ENCODE data around the gene KRT24. TPM values are rescaled to one million over a fixed set of nuclear protein-coding genes. Genes with fewer than 3 reads are reported as not detected.

KRT24 gene
- total and polyA plus RNA-seq, 11 donors = not detected

- Histone ChIP-seq H3K27me3 (peaks cover 0 to 15% (median 0%) of the 10 kb centered on the region in 9 donors), H3K27ac (no peak overlapping the region), H3K4me1 (no peaks in the 10 kb centered on the region), H3K9me3 (no peaks in the 10 kb centered on the region), H3K4me3 (no peak overlapping the region), H3K36me3 (no peaks in the 10 kb centered on the region)
- WGBS, 4 donors = 57 to 66% (median 64%) methylated on average over 2 of the region's 2 CpGs
- ATAC-seq (no peak), DNase-seq (no peak)
- intact Hi-C loops (cut with DNase I) = no loop called here
- TF ChIP-seq CTCF (IDR thresholded peaks at IDR 0.05) (peak in 6 of 12 donors; percentile 8 to 33 (median 18)), POLR2A (IDR thresholded peaks at IDR 0.05) (no peak)
Measured at GRCh38 chr17:40726919-40727318, 23.4 kb upstream of the KRT24 start.

GRCh38 chr17:40724656-40725055, 21.1 kb upstream of the KRT24 start:
- WGBS, 4 donors = 52 to 72% (median 67%) methylated on average over 1 of the region's 1 CpG
- intact Hi-C loops (cut with DNase I) = no loop called here
- Histone ChIP-seq H3K9me3 (no peaks in the 10 kb centered on the region), H3K36me3 (no peaks in the 10 kb centered on the region), H3K4me1 (no peaks in the 10 kb centered on the region), H3K27ac (no peak overlapping the region), H3K4me3 (no peak overlapping the region), H3K27me3 (peaks cover 0 to 15% (median 0%) of the 10 kb centered on the region in 9 donors)
- no peak for TF ChIP-seq CTCF (IDR thresholded peaks at IDR 0.05)
- no peak for TF ChIP-seq POLR2A (IDR thresholded peaks at IDR 0.05)
- no peak for DNase-seq
- ATAC-seq = no peak

- DNase-seq (no peak), ATAC-seq (no peak)
- Histone ChIP-seq H3K36me3 (no peaks in the 10 kb centered on the region), H3K4me1 (no peaks in the 10 kb centered on the region), H3K9me3 (no peaks in the 10 kb centered on the region), H3K27ac (no peak overlapping the region), H3K27me3 (peaks cover 0 to 15% (median 0%) of the 10 kb centered on the region in 9 donors), H3K4me3 (no peak overlapping the region)
- 51 to 63% (median 58%) methylated on average over 1 of the region's 1 CpG for WGBS, 4 donors
- no peak for TF ChIP-seq CTCF (IDR thresholded peaks at IDR 0.05)
- TF ChIP-seq POLR2A (IDR thresholded peaks at IDR 0.05) = no peak
- intact Hi-C loops (cut with DNase I) = no loop called here
Measured at GRCh38 chr17:40722241-40722640, 18.7 kb upstream of the KRT24 start.

GRCh38 chr17:40720899-40721298, 17.3 kb upstream of the KRT24 start:
- H3K27ac ChIP-seq = no peak overlapping the region
- no peak for DNase-seq
- no peaks in the 10 kb centered on the region for H3K4me1 ChIP-seq
- intact Hi-C loops (cut with DNase I) = no loop called here
- peaks cover 0 to 19% (median 0%) of the 10 kb centered on the region in 9 donors for H3K27me3 ChIP-seq
- no peaks in the 10 kb centered on the region for H3K9me3 ChIP-seq
- H3K4me3 ChIP-seq = no peak overlapping the region
- no peak for ATAC-seq
- no peaks in the 10 kb centered on the region for H3K36me3 ChIP-seq
- TF ChIP-seq POLR2A (IDR thresholded peaks at IDR 0.05) (no peak), CTCF (IDR thresholded peaks at IDR 0.05) (no peak)
- 62 to 68% (median 66%) methylated on average over 2 of the region's 2 CpGs for WGBS, 4 donors

Data from heart left ventricle (tissue), 16 donors.